ENCODE results near the gene ZBTB16. TPM values are rescaled to one million over a fixed set of nuclear protein-coding genes. Genes with fewer than 3 reads are reported as not detected.

Gene ZBTB16
- total and polyA plus RNA-seq, 4 donors = 8.9 to 140 (median 34.5) TPM

DNA sequence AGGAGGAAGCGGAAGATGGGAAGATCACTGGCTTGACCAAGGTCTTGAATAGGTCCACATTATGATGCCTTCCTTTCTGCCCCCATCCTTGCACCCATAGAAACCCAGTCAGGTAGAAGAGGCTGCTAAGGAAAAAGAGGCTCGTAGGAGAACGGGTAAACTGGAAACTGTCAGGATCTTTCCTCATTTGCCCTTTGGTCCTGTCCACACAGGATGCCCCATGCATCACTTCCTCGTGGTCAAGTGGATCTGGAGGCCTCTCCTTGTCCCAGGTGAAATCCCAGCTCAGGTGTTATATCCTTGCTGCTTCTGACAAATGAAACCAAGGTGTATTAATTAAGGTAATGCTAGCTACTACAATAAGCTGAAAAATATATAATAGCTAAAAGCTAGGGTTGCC lies 8.0 kb upstream of the ZBTB16 start (continued):
- TF ChIP-seq EGR1 (IDR thresholded peaks at IDR 0.05; ENCODE audit: low read depth in 2 of 2) (no peak), FOXA2 (IDR thresholded peaks at IDR 0.05) (peak; percentile 20), HNF4G (IDR thresholded peaks at IDR 0.05) (peak; percentile 81), RAD21 (IDR thresholded peaks at IDR 0.05) (peak in 1 of 2 donors; percentile 32), YY1 (IDR thresholded peaks at IDR 0.05) (no peak)
- TF ChIP-seq, protein P1, sequence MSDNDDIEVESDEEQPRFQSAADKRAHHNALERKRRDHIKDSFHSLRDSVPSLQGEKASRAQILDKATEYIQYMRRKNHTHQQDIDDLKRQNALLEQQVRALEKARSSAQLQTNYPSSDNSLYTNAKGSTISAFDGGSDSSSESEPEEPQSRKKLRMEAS (IDR thresholded peaks at IDR 0.05) = no peak

DNA sequence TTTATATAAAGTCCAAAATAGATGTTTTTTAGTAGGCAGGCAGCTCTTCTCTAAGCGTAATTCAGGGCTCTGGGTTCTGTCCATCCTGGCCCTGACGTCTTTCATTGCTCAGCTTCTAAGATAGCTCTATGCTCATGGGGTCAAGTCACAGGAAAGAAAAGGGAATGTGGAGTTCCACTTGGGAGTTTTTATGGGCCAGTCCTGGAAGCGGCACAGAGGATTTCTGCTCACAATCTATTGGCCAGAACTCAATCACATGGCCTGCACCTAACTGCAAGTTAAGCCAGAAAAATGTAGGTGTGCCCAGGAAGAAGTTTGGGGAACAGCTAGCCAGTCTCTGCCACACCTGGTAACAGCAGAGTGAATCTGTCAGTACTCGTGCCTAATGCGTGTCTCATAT lies 7.4 kb upstream of the ZBTB16 start:
- H3K4me1 ChIP-seq (ENCODE audit: control insufficient read depth in 4 of 4, insufficient read depth in 4 of 4, low read length in 3 of 4) = peaks cover 0 to 5% (median 3%) of the 10 kb centered on the region in 4 donors
- H3K9ac ChIP-seq (ENCODE audit: low read depth in 1 of 2, low read length in 2 of 2) = no peak overlapping the region
- H3K4me3 ChIP-seq (ENCODE audit: low read depth in 1 of 3, low read length in 3 of 3) = no peak overlapping the region
- no peak for DNase-seq (ENCODE audit: low spot score)
- no peak overlapping the region for H3K27ac ChIP-seq (ENCODE audit: low read depth in 1 of 2, low read length in 2 of 2)
- WGBS = 83% methylated on average over 5 of the region's 5 CpGs
- H3K9me3 ChIP-seq (ENCODE audit: control insufficient read depth in 4 of 4, low read length in 3 of 4) = no peaks in the 10 kb centered on the region
- no peaks in the 10 kb centered on the region for H3K36me3 ChIP-seq (ENCODE audit: control insufficient read depth in 4 of 4, insufficient read depth in 3 of 4, low read depth in 1 of 4, low read length in 3 of 4)
- peak; percentile 27 for TF ChIP-seq NR2F2 (IDR thresholded peaks at IDR 0.05)
- TF ChIP-seq JUND (IDR thresholded peaks at IDR 0.05) = no peak
- H3K27me3 ChIP-seq (ENCODE audit: control insufficient read depth in 4 of 4, insufficient read depth in 4 of 4, low read length in 3 of 4) = no peaks in the 10 kb centered on the region

DNA sequence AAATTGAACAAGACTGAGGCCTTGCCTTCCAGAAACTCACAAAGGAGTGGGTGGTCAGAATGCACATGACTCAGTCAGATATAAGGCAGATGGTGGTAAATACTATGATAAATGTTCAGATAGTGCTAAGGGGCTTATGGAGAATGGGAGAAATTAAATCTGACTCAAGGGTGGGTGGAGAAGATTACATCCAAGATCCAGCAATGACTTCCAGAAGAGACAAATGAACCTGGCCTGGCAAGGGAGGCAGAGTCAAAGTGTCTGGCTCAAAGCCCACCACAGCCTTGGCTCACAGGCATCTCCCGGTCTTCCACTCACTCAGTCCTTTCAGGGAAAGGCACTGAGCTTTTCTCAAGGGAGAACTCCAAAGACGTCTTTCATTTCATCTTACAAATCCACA lies 6.1 kb upstream of the ZBTB16 start:
- H3K27me3 ChIP-seq (ENCODE audit: control insufficient read depth in 4 of 4, insufficient read depth in 4 of 4, low read length in 3 of 4) = no peaks in the 10 kb centered on the region
- TF ChIP-seq, protein P2, sequence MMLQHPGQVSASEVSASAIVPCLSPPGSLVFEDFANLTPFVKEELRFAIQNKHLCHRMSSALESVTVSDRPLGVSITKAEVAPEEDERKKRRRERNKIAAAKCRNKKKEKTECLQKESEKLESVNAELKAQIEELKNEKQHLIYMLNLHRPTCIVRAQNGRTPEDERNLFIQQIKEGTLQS (IDR thresholded peaks at IDR 0.05) = no peak
- no peak for TF ChIP-seq NR2F2 (IDR thresholded peaks at IDR 0.05)
- no peak for TF ChIP-seq EGR1 (IDR thresholded peaks at IDR 0.05; ENCODE audit: low read depth in 2 of 2)
- no peak for TF ChIP-seq GABPA (IDR thresholded peaks at IDR 0.05 in 1 of 2, conservative IDR thresholded peaks at IDR 0.05 in 1 of 2)
- TF ChIP-seq, protein P3, sequence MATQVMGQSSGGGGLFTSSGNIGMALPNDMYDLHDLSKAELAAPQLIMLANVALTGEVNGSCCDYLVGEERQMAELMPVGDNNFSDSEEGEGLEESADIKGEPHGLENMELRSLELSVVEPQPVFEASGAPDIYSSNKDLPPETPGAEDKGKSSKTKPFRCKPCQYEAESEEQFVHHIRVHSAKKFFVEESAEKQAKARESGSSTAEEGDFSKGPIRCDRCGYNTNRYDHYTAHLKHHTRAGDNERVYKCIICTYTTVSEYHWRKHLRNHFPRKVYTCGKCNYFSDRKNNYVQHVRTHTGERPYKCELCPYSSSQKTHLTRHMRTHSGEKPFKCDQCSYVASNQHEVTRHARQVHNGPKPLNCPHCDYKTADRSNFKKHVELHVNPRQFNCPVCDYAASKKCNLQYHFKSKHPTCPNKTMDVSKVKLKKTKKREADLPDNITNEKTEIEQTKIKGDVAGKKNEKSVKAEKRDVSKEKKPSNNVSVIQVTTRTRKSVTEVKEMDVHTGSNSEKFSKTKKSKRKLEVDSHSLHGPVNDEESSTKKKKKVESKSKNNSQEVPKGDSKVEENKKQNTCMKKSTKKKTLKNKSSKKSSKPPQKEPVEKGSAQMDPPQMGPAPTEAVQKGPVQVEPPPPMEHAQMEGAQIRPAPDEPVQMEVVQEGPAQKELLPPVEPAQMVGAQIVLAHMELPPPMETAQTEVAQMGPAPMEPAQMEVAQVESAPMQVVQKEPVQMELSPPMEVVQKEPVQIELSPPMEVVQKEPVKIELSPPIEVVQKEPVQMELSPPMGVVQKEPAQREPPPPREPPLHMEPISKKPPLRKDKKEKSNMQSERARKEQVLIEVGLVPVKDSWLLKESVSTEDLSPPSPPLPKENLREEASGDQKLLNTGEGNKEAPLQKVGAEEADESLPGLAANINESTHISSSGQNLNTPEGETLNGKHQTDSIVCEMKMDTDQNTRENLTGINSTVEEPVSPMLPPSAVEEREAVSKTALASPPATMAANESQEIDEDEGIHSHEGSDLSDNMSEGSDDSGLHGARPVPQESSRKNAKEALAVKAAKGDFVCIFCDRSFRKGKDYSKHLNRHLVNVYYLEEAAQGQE (IDR thresholded peaks at IDR 0.05) = no peak
- no peak overlapping the region for H3K27ac ChIP-seq (ENCODE audit: low read depth in 1 of 2, low read length in 2 of 2)
- no peak overlapping the region for H3K9ac ChIP-seq (ENCODE audit: low read depth in 1 of 2, low read length in 2 of 2)
- H3K36me3 ChIP-seq (ENCODE audit: control insufficient read depth in 4 of 4, insufficient read depth in 3 of 4, low read depth in 1 of 4, low read length in 3 of 4) = no peaks in the 10 kb centered on the region
- peaks cover 0 to 13% (median 4%) of the 10 kb centered on the region in 4 donors for H3K4me1 ChIP-seq (ENCODE audit: control insufficient read depth in 4 of 4, insufficient read depth in 4 of 4, low read length in 3 of 4)
- WGBS = 97% methylated on average over 2 of the region's 2 CpGs
- H3K4me3 ChIP-seq (ENCODE audit: low read depth in 1 of 3, low read length in 3 of 3) = no peak overlapping the region
- DNase-seq (ENCODE audit: low spot score) = no peak
- H3K9me3 ChIP-seq (ENCODE audit: control insufficient read depth in 4 of 4, low read length in 3 of 4) = no peaks in the 10 kb centered on the region

DNA sequence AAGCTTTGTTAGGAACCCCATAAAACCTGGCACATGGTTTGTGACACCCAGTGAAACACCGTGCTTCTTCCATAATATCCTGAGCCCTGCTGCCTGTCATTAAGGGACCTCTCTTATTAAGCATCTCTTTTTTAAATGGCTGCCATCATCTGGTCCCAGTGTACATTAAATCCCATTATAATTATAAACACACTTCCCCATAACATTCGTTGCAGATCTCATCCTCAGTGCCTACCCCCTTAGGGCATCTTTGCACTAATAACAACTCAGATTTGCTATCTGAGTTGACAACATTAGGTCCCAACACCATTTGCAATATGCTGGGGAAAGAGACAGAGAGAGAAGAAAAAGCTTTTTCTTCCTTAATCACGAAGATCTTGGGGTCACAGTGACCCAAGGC lies 4.7 kb upstream of the ZBTB16 start:
- WGBS = 91% methylated on average over 3 of the region's 3 CpGs
- Histone ChIP-seq H3K4me1 (ENCODE audit: control insufficient read depth in 4 of 4, insufficient read depth in 4 of 4, low read length in 3 of 4) (peaks cover 0 to 15% (median 4%) of the 10 kb centered on the region in 4 donors), H3K4me3 (ENCODE audit: low read depth in 1 of 3, low read length in 3 of 3) (no peak overlapping the region), H3K9me3 (ENCODE audit: control insufficient read depth in 4 of 4, low read length in 3 of 4) (no peaks in the 10 kb centered on the region), H3K9ac (ENCODE audit: low read depth in 1 of 2, low read length in 2 of 2) (no peak overlapping the region), H3K27me3 (ENCODE audit: control insufficient read depth in 4 of 4, insufficient read depth in 4 of 4, low read length in 3 of 4) (no peaks in the 10 kb centered on the region), H3K27ac (ENCODE audit: low read depth in 1 of 2, low read length in 2 of 2) (no peak overlapping the region), H3K36me3 (ENCODE audit: control insufficient read depth in 4 of 4, insufficient read depth in 3 of 4, low read depth in 1 of 4, low read length in 3 of 4) (no peaks in the 10 kb centered on the region)
- TF ChIP-seq FOXA1 (IDR thresholded peaks at IDR 0.05) (no peak), HNF4A (conservative IDR thresholded peaks at IDR 0.05) (no peak), HNF4G (IDR thresholded peaks at IDR 0.05) (no peak), RAD21 (IDR thresholded peaks at IDR 0.05) (no peak), NR2F2 (IDR thresholded peaks at IDR 0.05) (no peak), EGR1 (IDR thresholded peaks at IDR 0.05; ENCODE audit: low read depth in 2 of 2) (no peak)
- TF ChIP-seq, protein P4, sequence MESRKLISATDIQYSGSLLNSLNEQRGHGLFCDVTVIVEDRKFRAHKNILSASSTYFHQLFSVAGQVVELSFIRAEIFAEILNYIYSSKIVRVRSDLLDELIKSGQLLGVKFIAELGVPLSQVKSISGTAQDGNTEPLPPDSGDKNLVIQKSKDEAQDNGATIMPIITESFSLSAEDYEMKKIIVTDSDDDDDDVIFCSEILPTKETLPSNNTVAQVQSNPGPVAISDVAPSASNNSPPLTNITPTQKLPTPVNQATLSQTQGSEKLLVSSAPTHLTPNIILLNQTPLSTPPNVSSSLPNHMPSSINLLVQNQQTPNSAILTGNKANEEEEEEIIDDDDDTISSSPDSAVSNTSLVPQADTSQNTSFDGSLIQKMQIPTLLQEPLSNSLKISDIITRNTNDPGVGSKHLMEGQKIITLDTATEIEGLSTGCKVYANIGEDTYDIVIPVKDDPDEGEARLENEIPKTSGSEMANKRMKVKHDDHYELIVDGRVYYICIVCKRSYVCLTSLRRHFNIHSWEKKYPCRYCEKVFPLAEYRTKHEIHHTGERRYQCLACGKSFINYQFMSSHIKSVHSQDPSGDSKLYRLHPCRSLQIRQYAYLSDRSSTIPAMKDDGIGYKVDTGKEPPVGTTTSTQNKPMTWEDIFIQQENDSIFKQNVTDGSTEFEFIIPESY (IDR thresholded peaks at IDR 0.05) = no peak
- TF ChIP-seq, protein P5, sequence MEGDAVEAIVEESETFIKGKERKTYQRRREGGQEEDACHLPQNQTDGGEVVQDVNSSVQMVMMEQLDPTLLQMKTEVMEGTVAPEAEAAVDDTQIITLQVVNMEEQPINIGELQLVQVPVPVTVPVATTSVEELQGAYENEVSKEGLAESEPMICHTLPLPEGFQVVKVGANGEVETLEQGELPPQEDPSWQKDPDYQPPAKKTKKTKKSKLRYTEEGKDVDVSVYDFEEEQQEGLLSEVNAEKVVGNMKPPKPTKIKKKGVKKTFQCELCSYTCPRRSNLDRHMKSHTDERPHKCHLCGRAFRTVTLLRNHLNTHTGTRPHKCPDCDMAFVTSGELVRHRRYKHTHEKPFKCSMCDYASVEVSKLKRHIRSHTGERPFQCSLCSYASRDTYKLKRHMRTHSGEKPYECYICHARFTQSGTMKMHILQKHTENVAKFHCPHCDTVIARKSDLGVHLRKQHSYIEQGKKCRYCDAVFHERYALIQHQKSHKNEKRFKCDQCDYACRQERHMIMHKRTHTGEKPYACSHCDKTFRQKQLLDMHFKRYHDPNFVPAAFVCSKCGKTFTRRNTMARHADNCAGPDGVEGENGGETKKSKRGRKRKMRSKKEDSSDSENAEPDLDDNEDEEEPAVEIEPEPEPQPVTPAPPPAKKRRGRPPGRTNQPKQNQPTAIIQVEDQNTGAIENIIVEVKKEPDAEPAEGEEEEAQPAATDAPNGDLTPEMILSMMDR (IDR thresholded peaks at IDR 0.05; ENCODE audit: low read depth, low read length, missing input control) = no peak
- DNase-seq (ENCODE audit: low spot score) = no peak

Data from liver (tissue), 9 donors.